Fibroblast of lung (primary cell): Measurements from ENCODE around the gene AP3S2. TPM values are rescaled to one million over a fixed set of nuclear protein-coding genes. Genes with fewer than 3 reads are reported as not detected.

Experiments used
- DNase-seq, 2 donors: peaks; one replicate each; pipeline versions ENCODE4 v3.0.0 to v3.0.0-alpha.2; 2010; ENCODE audit warnings: low read depth in 2 of 2
- H2AFZ ChIP-seq: 2 replicates; pipeline ENCODE4 v1.5.1; 2012; ENCODE audit warnings: low read length, control low read depth, inconsistent platforms
- H3K27ac ChIP-seq: 2 replicates; pipeline ENCODE4 v1.5.1; 2011; ENCODE audit warnings: low read length, control low read depth; ENCODE audit not compliant: insufficient read depth
- H3K27me3 ChIP-seq: 2 replicates; pipeline ENCODE4 v1.5.1; 2011; ENCODE audit warnings: mild to moderate bottlenecking, low read length; ENCODE audit not compliant: control insufficient read depth, insufficient read depth
- H3K36me3 ChIP-seq: 2 replicates; pipeline ENCODE4 v1.5.1; 2011; ENCODE audit warnings: low read length; ENCODE audit not compliant: control insufficient read depth, insufficient read depth
- H3K4me1 ChIP-seq: 2 replicates; pipeline ENCODE4 v1.5.1; 2011; ENCODE audit warnings: low read length; ENCODE audit not compliant: control insufficient read depth, insufficient read depth; ENCODE audit errors: extremely low read depth
- H3K4me2 ChIP-seq: 2 replicates; pipeline ENCODE4 v1.5.1; 2011; ENCODE audit warnings: low read length, control low read depth; ENCODE audit not compliant: insufficient read depth; ENCODE audit errors: extremely low read depth
- H3K4me3 ChIP-seq, 4 experiments: fragments of 200-600 bp in 1 of 4; sonication (generic) in 1 of 4; replicated peaks in 1 of 4; 2 replicates each; pipeline ENCODE4 v1.5.1; 2011 to 2016; ENCODE audit warnings: low read length in 4 of 4, low read depth in 3 of 4, mild to moderate bottlenecking in 3 of 4, control low read depth in 2 of 4, inconsistent platforms in 1 of 4, mixed read lengths in 1 of 4; ENCODE audit not compliant: insufficient read depth in 1 of 4; ENCODE audit errors: control extremely low read depth in 1 of 4
- H3K79me2 ChIP-seq: 2 replicates; pipeline ENCODE4 v1.5.1; 2012; ENCODE audit warnings: mild to moderate bottlenecking, low read length, inconsistent platforms; ENCODE audit not compliant: control insufficient read depth, insufficient read depth
- H3K9ac ChIP-seq: 2 replicates; pipeline ENCODE4 v1.5.1; 2011; ENCODE audit warnings: mild to moderate bottlenecking, low read length, control low read depth; ENCODE audit not compliant: insufficient read depth
- H3K9me3 ChIP-seq: 2 replicates; pipeline ENCODE4 v1.5.1; 2012; ENCODE audit warnings: low read depth, low read length; ENCODE audit not compliant: control insufficient read depth, insufficient read depth
- H4K20me1 ChIP-seq: 2 replicates; pipeline ENCODE4 v1.5.1; 2011; ENCODE audit warnings: low read length; ENCODE audit not compliant: control insufficient read depth, insufficient read depth; ENCODE audit errors: extremely low read depth
- CTCF ChIP-seq, 2 donors: IDR thresholded peaks in 1 of 2; conservative IDR thresholded peaks in 1 of 2; 1 replicate in 1 of 2; 2 replicates in 1 of 2; pipeline ENCODE4 v1.5.1; 2011 to 2012; ENCODE audit warnings: low read length in 2 of 2, control low read depth in 1 of 2, inconsistent platforms in 1 of 2, low read depth in 1 of 2, mild to moderate bottlenecking in 1 of 2
- EZH2 ChIP-seq: IDR thresholded peaks from 2 replicates; pipeline ENCODE4 v1.5.1; 2012; ENCODE audit warnings: low read length, control low read depth, mild to moderate bottlenecking; ENCODE audit errors: missing control alignments
- polyA plus RNA-seq, 2 donors: library from polyadenylated mRNA; depleted of rRNA in 1 of 2; stranded (reverse) in 1 of 2; unstranded in 1 of 2; fragments of >200 nt; gene quantifications; 2 replicates each; pipeline ENCODE4 v1.2.1, GENCODE V29; 2011 to 2012; ENCODE audit warnings: missing spikeins in 1 of 2
- total RNA-seq: library from RNA; depleted of rRNA; stranded (reverse); fragments of >200 nt; gene quantifications from 2 replicates; pipeline ENCODE4 v1.2.1, GENCODE V29; 2014

AP3S2 gene
- total and polyA plus RNA-seq, 2 donors (not counting 1 experiment from before 2014, with no cell fraction given) = 54.4 to 69.5 TPM

GRCh38 chr15:89817701-89818280 lies 76.0 kb downstream of the AP3S2 start:
- H3K27ac ChIP-seq = no peak overlapping the region
- DNase-seq = peak; percentile 47 to 57

GRCh38 chr15:89815769-89816168 lies 78.0 kb downstream of the AP3S2 start:
- Histone ChIP-seq H3K36me3 (peaks cover 2% of the 10 kb centered on the region), H3K27ac (no peak overlapping the region), H3K27me3 (no peaks in the 10 kb centered on the region), H3K4me3 (no peak overlapping the region), H3K79me2 (peaks cover 35% of the 10 kb centered on the region), H2AFZ (no peak overlapping the region), H3K9ac (no peak overlapping the region), H3K4me1 (peaks cover 13% of the 10 kb centered on the region), H3K9me3 (no peaks in the 10 kb centered on the region), H4K20me1 (no peaks in the 10 kb centered on the region), H3K4me2 (no peak overlapping the region)
- DNase-seq = no peak
- TF ChIP-seq CTCF (conservative IDR thresholded peaks at IDR 0.05 in 1 of 2, IDR thresholded peaks at IDR 0.05 in 1 of 2; ENCODE audit: low read depth in 1 of 2, low read length in 2 of 2) (no peak), EZH2 (no peak)

More at GRCh38 chr15:89817701-89818280, 76.0 kb downstream of the AP3S2 start:
- Histone ChIP-seq H3K27me3 (no peaks in the 10 kb centered on the region), H3K4me3 (no peak overlapping the region), H3K4me2 (peak overlapping the region; percentile 21), H3K36me3 (no peaks in the 10 kb centered on the region), H3K4me1 (peaks cover 22% of the 10 kb centered on the region), H2AFZ (no peak overlapping the region), H3K9ac (no peak overlapping the region), H3K9me3 (no peaks in the 10 kb centered on the region), H4K20me1 (no peaks in the 10 kb centered on the region), H3K79me2 (peaks cover 17% of the 10 kb centered on the region)
- no peak for TF ChIP-seq EZH2
- no peak for TF ChIP-seq CTCF (conservative IDR thresholded peaks at IDR 0.05 in 1 of 2, IDR thresholded peaks at IDR 0.05 in 1 of 2; ENCODE audit: low read depth in 1 of 2, low read length in 2 of 2)

- Histone ChIP-seq H3K27me3 (no peaks in the 10 kb centered on the region), H3K9ac (peak overlapping the region; percentile 75), H3K4me2 (peak overlapping the region; percentile 69), H2AFZ (no peak overlapping the region), H3K9me3 (no peaks in the 10 kb centered on the region), H3K36me3 (peaks cover 2% of the 10 kb centered on the region), H4K20me1 (no peaks in the 10 kb centered on the region), H3K4me1 (peaks cover 14% of the 10 kb centered on the region), H3K27ac (peak overlapping the region; percentile 73), H3K4me3 (peak overlapping the region; percentile 56 to 93 (median 72)), H3K79me2 (peaks cover 46% of the 10 kb centered on the region)
- TF ChIP-seq EZH2 = no peak
- no peak for TF ChIP-seq CTCF (conservative IDR thresholded peaks at IDR 0.05 in 1 of 2, IDR thresholded peaks at IDR 0.05 in 1 of 2; ENCODE audit: low read depth in 1 of 2, low read length in 2 of 2)
- no peak for DNase-seq
These were observed 79.6 kb downstream of the AP3S2 start for GRCh38 chr15:89814112-89814742.
